Bronchial epithelial cell (primary cell): Measurements from ENCODE around the gene RAP1GAP2. TPM values are rescaled to one million over a fixed set of nuclear protein-coding genes. Genes with fewer than 3 reads are reported as not detected.
"Not testable (repeated sequence)": the region's sequence is repeated elsewhere in the genome, so short reads cannot be mapped to it uniquely, and the experiment has no call there.

Experiments used
- DNase-seq: peaks from one replicate; pipeline ENCODE4 v3.0.0-alpha.2; 2010; ENCODE audit warnings: low read depth
- FAIRE-seq: peaks from 2 replicates; lab custom pipeline; 2011; peaks lifted over from hg19 to GRCh38; lab: Jason Lieb, UNC
- H3K27me3 ChIP-seq: 2 replicates; pipeline ENCODE4 v1.5.1; 2011; ENCODE audit warnings: low read length; ENCODE audit not compliant: control insufficient read depth, insufficient read depth
- H3K36me3 ChIP-seq: 2 replicates; pipeline ENCODE4 v1.5.1; 2011; ENCODE audit warnings: low read length; ENCODE audit not compliant: control insufficient read depth, insufficient read depth
- H3K4me3 ChIP-seq: 2 replicates; pipeline ENCODE4 v1.5.1; 2011; ENCODE audit warnings: mild to moderate bottlenecking, low read depth, low read length, control low read depth
- CTCF ChIP-seq: IDR thresholded peaks from 2 replicates; pipeline ENCODE4 v1.5.1; 2011; ENCODE audit warnings: mild to moderate bottlenecking, moderate library complexity, low read length, control low read depth, inconsistent platforms; ENCODE audit not compliant: insufficient read depth, severe bottlenecking
- total RNA-seq: library from RNA; depleted of rRNA; stranded (reverse); fragments of >200 nt; gene quantifications from 2 replicates; pipeline ENCODE4 v1.2.1, GENCODE V29; 2014

The RAP1GAP2 gene
- total RNA-seq, 1 donor from 2014 or later, result 15.0 TPM

GRCh38 chr17:2996810-2997670, 200.8 kb downstream of the RAP1GAP2 start:
- DNase-seq (no peak), FAIRE-seq (no peak)
- H3K27me3 ChIP-seq, result no peaks in the 10 kb centered on the region
- H3K36me3 ChIP-seq, result peaks cover 9% of the 10 kb centered on the region
- TF ChIP-seq CTCF, result no peak
- H3K4me3 ChIP-seq, result no peak overlapping the region

GRCh38 chr17:2998469-2998901, 202.2 kb downstream of the RAP1GAP2 start:
- H3K27me3 ChIP-seq, H3K4me3 ChIP-seq, H3K36me3 ChIP-seq, FAIRE-seq: not testable (repeated sequence)
- DNase-seq, result peak; percentile 31

DNA sequence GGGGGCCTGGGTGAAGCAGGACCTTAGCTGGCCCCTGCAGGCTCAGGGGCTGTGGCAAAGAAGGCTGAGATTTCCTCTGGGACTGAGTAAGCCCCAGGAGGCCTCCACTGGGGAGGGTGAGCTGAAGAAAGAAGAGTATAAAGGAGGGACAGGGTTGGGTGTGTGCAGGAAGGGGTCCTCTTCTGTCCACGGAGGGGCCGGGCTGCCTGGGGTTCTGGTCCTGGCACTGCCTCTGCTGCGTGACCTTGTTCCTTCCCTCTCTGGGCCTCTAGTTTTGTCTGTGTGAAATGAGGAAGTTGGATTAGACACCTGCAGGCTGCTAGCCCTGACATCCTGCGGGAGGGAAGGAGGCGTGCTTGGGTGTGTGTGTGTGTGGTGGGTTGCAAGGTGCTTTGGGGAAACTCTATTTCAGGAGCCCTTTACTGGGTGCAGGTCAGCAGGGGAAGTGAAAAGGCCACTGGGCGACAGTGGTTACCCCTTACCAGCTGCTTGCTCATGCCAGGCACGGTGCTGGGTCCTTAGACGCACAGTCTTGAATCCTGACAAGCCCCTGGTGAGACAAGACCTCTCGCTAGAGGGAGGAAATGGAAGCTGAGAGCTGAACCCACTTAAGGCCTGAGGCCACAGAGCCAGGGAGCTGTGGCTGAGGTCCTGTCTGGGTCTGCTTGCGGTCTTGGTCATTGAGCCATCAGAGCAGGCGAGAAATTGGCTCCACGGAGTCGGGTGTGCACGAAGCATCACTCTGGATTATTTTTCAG, 206.5 kb downstream of the RAP1GAP2 start:
- no peak for TF ChIP-seq CTCF
- peaks cover 16% of the 10 kb centered on the region for H3K36me3 ChIP-seq
- no peak for DNase-seq
- no peak overlapping the region for H3K4me3 ChIP-seq
- no peaks in the 10 kb centered on the region for H3K27me3 ChIP-seq
- FAIRE-seq, result no peak

- H3K4me3 ChIP-seq, result no peak overlapping the region
Measured at GRCh38 chr17:3003296-3004149, 207.3 kb downstream of the RAP1GAP2 start.

DNA sequence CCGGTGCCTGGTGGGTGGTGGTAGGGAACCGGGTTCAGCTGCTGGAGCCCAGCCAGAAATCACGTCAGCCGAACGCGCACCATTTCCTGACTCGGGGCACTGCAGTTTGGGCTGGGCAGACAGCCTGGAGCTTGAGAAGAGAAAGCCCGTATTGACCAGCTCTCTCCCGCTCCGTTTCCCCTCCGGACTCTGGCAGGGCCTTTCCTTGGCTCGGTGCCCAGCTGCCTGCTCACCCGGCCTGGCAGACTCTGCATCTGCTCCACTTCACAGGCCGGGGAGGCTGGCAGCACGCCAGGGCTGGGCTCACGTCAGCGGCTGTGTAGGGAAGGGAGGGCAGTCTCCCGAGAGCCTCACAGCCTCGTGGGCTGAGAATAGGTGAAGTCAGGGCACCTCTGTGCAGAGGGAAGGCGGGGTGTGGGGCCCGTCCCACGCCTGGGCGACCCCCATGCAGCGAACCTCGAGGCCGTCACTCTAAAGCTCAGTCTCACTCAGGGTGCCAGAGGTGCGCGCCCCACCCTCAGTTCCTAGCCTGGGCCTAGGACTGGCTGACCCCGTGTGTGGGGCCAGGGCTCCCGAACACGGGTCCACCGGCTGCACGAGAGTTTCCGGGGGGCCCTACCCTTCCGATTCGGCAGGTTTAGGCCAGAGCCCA, 208.0 kb downstream of the RAP1GAP2 start:
- H3K27me3 ChIP-seq, result no peaks in the 10 kb centered on the region
- DNase-seq (peak; percentile 87), FAIRE-seq (no peak)
- no peak for TF ChIP-seq CTCF
- no peak overlapping the region for H3K4me3 ChIP-seq
- H3K36me3 ChIP-seq, result peaks cover 19% of the 10 kb centered on the region

More at GRCh38 chr17:3003296-3004149, 207.3 kb downstream of the RAP1GAP2 start:
- FAIRE-seq (no peak), DNase-seq (no peak)
- H3K27me3 ChIP-seq, result no peaks in the 10 kb centered on the region
- TF ChIP-seq CTCF, result no peak
- peaks cover 17% of the 10 kb centered on the region for H3K36me3 ChIP-seq
